Right cardiac atrium (tissue), 5 donors: ENCODE data around the gene GORASP1. TPM values are rescaled to one million over a fixed set of nuclear protein-coding genes. Genes with fewer than 3 reads are reported as not detected.

Source experiments
- ATAC-seq, 2 donors: fragments of 200-7000 bp; cut with Tn5 transposase; one replicate each; pipeline versions ENCODE4 v1.8.0 to v1.9.1; 2020; ENCODE audit warnings: moderate library complexity in 2 of 2, mild to moderate bottlenecking in 1 of 2
- DNase-seq, 3 donors: peaks; one replicate each; pipeline ENCODE4 v3.0.0-alpha.2; 2020
- H3K27ac ChIP-seq: one replicate; pipeline ENCODE4 v1.5.1; 2013; ENCODE audit warnings: mild to moderate bottlenecking, low read length, control low read depth, moderate library complexity
- H3K27me3 ChIP-seq: one replicate; pipeline ENCODE4 v1.6.1; 2013; ENCODE audit not compliant: control insufficient read depth, insufficient read depth
- H3K4me1 ChIP-seq: one replicate; pipeline ENCODE4 v1.6.1; 2013; ENCODE audit warnings: low read length; ENCODE audit not compliant: control insufficient read depth, insufficient read depth
- H3K4me3 ChIP-seq: one replicate; pipeline ENCODE4 v1.5.1; 2013; ENCODE audit warnings: low read length, control low read depth
- H3K9me3 ChIP-seq: one replicate; pipeline ENCODE4 v1.6.1; 2013; ENCODE audit warnings: low read length; ENCODE audit not compliant: control insufficient read depth
- WGBS: extraction: QIAGEN DNeasy Blood & Tissue Kit; methylation state at CpG from one replicate; pipeline ENCODE4 v1.1.7; 2013; 5-methylcytosine and 5-hydroxymethylcytosine counted together
- intact Hi-C, 4 donors: fragments of 100-400 bp; cut with DNase I; formaldehyde crosslinking; loops; one replicate each; pipeline versions ENCODE4 v1.11.0 to v1.14.0; 2022 to 2023
- microRNA-seq, 2 donors: library from miRNA; unstranded; fragments of <30 nt; microRNA quantifications; one replicate each; pipeline ENCODE4 v1.2.0, GENCODE V29; 2020 to 2021
- polyA plus RNA-seq: library from polyadenylated mRNA; stranded (reverse); fragments of 200-250 nt; gene quantifications from one replicate; pipeline ENCODE4 v1.2.3, GENCODE V29; 2013
- total RNA-seq, 4 donors: library from RNA; stranded (reverse); fragmentation: NEBNext Ultra II Directional; extraction: Animal tissue kit (Norgen Biotek cat#: 25700); gene quantifications; one replicate each; pipeline ENCODE4 v1.2.1, GENCODE V29; 2021
- donor health status: healthy with polysubstance abuse.
- donor health status: DM: no; HTN: yes; CAD: no.
- donor health status: DM: no; HTN: no; CAD: no.
- donor health status: DM: no; HTN: yes; CAD: no; lungs with severe emphysema.
- donor health status: DM: yes; HTN: yes; CAD: no.

The GORASP1 gene
- total and polyA plus RNA-seq, 5 donors: 26.3 to 53.4 (median 46.4) TPM

DNA sequence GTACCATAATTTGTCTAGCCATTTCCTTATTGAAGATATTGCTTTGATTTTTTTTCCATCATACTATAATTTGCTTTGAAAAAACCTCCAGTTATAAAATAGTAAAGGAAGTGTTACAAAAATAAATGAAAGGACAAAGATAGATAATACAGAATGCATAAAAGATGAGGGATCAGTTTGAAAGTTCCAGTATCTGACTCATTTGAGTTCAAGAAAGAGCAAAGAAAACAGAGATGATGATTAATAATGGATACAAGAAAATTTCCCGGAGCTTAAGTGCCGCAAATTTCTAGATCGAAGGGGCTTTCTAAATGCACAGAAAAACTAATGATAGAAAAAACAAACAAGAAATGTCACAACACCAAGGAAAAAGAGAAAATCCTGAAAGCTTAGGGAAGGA, 51.3 kb downstream of the GORASP1 start:
- Histone ChIP-seq H3K9me3 (no peaks in the 10 kb centered on the region), H3K4me1 (no peaks in the 10 kb centered on the region), H3K27me3 (no peaks in the 10 kb centered on the region), H3K27ac (no peak overlapping the region), H3K4me3 (no peak overlapping the region)
- ATAC-seq: no peak
- intact Hi-C loops: no loop called here
- 83% methylated on average over 3 of the region's 3 CpGs for WGBS
- no peak for DNase-seq

DNA sequence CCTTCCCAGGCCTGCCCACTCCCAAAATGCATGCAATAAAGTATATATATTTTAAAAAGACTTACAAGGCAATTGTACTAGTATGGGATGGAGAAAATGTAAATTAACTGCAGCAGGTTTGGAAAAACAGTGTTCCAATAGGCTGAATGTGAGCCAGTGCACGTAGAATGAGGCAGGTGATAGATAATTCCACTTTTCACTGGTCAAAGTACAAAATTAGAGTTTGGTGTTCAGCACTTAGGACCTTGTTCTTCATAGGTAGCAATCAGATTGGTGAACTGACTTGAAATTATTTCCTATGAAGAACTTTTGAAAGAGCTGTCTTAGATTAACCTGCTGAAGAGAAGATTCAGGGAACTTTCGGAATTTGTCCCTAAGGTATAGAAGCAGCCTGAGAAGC, 53.7 kb downstream of the GORASP1 start:
- WGBS: 82% methylated on average over 2 of the region's 2 CpGs
- DNase-seq: no peak
- no peaks in the 10 kb centered on the region for H3K27me3 ChIP-seq
- H3K4me1 ChIP-seq: no peaks in the 10 kb centered on the region
- intact Hi-C loops: no loop called here
- no peaks in the 10 kb centered on the region for H3K9me3 ChIP-seq
- H3K4me3 ChIP-seq: no peak overlapping the region
- no peak for ATAC-seq
- no peak overlapping the region for H3K27ac ChIP-seq

DNA sequence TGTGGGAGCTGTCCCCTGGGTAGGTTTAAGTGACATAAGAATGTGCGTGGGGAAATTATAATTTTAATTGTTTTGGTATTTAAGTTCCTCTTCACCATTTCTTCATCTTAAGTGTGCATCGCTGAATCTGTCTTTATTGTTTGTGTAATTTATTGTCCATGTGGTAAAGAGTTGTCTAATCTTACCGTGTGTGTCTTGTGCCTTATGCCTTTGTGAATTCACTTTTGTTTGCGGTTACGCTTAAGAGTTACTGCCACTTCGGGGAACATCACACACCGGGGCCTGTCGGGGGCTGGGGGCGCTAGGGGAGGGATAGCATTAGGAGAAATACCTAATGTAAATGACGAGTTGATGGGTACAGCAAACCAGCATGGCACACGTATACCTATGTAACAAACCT, 54.8 kb downstream of the GORASP1 start:
- H3K4me1 ChIP-seq: no peaks in the 10 kb centered on the region
- intact Hi-C loops: no loop called here
- ATAC-seq (no peak), DNase-seq (peak in 1 of 3 donors; percentile 28)
- no peaks in the 10 kb centered on the region for H3K9me3 ChIP-seq
- WGBS: 2% methylated on average over 11 of the region's 11 CpGs
- H3K27ac ChIP-seq: no peak overlapping the region
- H3K27me3 ChIP-seq: no peaks in the 10 kb centered on the region
- peak overlapping the region; percentile 97 for H3K4me3 ChIP-seq

DNA sequence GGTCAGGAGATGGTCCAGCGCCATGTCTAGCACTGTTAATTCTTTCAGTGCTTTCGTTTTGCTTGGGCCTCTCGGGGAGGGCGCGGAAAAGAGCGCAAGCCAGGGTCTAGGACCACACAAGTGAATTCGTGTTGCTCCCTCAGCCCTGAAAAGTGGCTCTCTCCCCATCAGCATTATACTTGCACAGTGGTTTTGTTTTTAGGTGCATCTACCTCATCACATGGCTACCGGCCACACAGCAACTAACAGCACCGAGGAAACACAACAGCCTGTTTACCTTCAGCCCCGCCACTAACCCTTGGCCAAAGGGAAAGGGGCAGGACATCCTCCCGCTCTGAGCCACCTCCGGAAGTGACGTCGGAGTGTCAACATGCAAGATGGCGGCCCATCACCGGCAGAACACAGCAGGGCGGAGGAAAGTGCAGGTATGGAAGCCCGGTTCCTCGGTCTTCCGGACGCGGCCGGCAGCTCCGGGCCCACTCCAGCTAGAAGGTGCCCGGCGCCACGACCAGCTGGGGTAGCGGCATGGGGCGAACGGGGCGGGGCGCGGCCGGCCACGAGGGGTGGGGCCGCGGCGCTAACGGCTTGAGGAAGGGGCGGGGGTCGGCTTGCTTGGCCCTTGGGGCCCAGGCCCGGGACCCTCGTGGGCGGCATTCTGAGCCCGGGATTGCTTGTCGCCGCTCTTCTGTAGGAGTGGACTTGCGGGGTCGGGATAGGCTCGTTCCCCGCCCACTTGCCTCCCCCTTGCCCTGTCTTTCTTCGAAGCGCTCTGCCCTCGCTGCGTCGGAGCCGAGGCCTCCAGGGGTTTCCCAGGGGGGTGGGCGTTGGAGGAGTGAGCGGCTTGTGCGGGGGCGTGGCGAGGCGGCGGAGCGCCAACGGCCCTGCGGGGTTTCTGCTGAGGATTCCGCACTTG, 55.5 kb downstream of the GORASP1 start, which contains the start of the genes SCN11A and WDR48:
SCN11A (minus strand) TSS at position 296 of the 913 bp plus-strand sequence. CDS start 101,582 bp downstream, outside the sequence.
WDR48 (plus strand) TSS at position 368 of the 913 bp plus-strand sequence; CDS start at position 378, 10 bp downstream.
- DNase-seq: peak; percentile 95 to 97 (median 96)
- Histone ChIP-seq H3K9me3 (no peaks in the 10 kb centered on the region), H3K4me3 (peak within 1 kb of the TSS; percentile 97), H3K4me1 (no peaks in the 10 kb centered on the region), H3K27ac (peak within 1 kb of the TSS; percentile 94), H3K27me3 (no peaks in the 10 kb centered on the region)
- WGBS: under 1% methylated on average over 68 of the region's 68 CpGs
- ATAC-seq: peak; percentile 100
- intact Hi-C loops: no loop called here

DNA sequence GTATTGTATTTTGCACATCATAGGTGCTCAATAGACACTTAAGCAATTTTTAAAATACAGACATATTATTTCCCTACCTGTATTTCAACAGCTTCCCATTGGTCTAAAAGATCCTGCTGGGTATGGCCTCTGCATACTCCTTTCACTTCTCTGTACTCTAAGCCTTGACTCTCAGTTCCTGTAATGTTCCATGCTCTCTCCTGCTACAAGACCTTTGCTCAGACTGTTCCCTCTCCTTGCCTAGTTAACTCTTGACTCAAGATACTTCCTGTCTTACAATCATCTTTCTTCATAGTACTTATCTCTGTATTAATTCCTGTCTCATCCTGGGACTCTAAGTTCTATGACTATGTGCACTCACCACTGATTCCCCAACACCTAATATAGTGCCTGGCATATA, 57.4 kb downstream of the GORASP1 start:
- intact Hi-C loops: no loop called here
- H3K27ac ChIP-seq: no peak overlapping the region
- DNase-seq: no peak
- H3K27me3 ChIP-seq: no peaks in the 10 kb centered on the region
- no peaks in the 10 kb centered on the region for H3K9me3 ChIP-seq
- H3K4me1 ChIP-seq: no peaks in the 10 kb centered on the region
- no peak overlapping the region for H3K4me3 ChIP-seq
- no peak for ATAC-seq

Small RNA genes within 50 kb of the gene (microRNA-seq; reads per million reads assigned to microRNA genes)
- gene MIR6822: 0 to 0.54 reads per million in 2 donors

Other genes with a start within 250 kb of the GORASP1 start
- under 1 TPM in 3 of 4 donors, not detected in 1; 0.03 to 0.06 (median 0.03) TPM for gene SCN11A, start 55.7 kb downstream of the GORASP1 start, total RNA-seq
- gene SCN11A, start 55.7 kb downstream of the GORASP1 start, polyA plus RNA-seq: not detected
- 10 to 100 TPM; 16.5 to 30.5 (median 27.5) TPM for gene WDR48, start 55.6 kb downstream of the GORASP1 start, total RNA-seq
- 10.3 TPM for gene WDR48, start 55.6 kb downstream of the GORASP1 start, polyA plus RNA-seq
- 1 to 10 TPM; 1.9 to 3.4 (median 2.5) TPM for gene TTC21A, start 53 bp upstream of the GORASP1 start, total RNA-seq
- 2.0 TPM for gene TTC21A, start 53 bp upstream of the GORASP1 start, polyA plus RNA-seq
- gene CSRNP1, start 46.0 kb upstream of the GORASP1 start, total RNA-seq: 10 to 100 TPM; 10.9 to 33.2 (median 15.7) TPM
- gene CSRNP1, start 46.0 kb upstream of the GORASP1 start, polyA plus RNA-seq: 30.5 TPM
- gene XIRP1, start 85.0 kb upstream of the GORASP1 start, total RNA-seq: 100 to 1,000 TPM; 152 to 278 (median 176) TPM
- 453 TPM for gene XIRP1, start 85.0 kb upstream of the GORASP1 start, polyA plus RNA-seq
- 1 to 10 TPM in 1 of 4 donors, under 1 TPM in 3; 0.19 to 1.0 (median 0.85) TPM for gene CX3CR1, start 172.4 kb upstream of the GORASP1 start, total RNA-seq
- 0.20 TPM for gene CX3CR1, start 172.4 kb upstream of the GORASP1 start, polyA plus RNA-seq
- gene CCR8, start 222.1 kb upstream of the GORASP1 start, total RNA-seq: not detected
- not detected for gene CCR8, start 222.1 kb upstream of the GORASP1 start, polyA plus RNA-seq